HG03060 (cell line): Measurements from ENCODE around the gene PPP4R3B.

ENCODE experiments used
- ATAC-seq: cut with Tn5 transposase; IDR thresholded peaks from one replicate; pipeline ENCODE4 v1.9.1; 2021; ENCODE audit warnings: low read depth, moderate number of reproducible peaks; ENCODE audit not compliant: unreplicated experiment

Gene PPP4R3B

DNA sequence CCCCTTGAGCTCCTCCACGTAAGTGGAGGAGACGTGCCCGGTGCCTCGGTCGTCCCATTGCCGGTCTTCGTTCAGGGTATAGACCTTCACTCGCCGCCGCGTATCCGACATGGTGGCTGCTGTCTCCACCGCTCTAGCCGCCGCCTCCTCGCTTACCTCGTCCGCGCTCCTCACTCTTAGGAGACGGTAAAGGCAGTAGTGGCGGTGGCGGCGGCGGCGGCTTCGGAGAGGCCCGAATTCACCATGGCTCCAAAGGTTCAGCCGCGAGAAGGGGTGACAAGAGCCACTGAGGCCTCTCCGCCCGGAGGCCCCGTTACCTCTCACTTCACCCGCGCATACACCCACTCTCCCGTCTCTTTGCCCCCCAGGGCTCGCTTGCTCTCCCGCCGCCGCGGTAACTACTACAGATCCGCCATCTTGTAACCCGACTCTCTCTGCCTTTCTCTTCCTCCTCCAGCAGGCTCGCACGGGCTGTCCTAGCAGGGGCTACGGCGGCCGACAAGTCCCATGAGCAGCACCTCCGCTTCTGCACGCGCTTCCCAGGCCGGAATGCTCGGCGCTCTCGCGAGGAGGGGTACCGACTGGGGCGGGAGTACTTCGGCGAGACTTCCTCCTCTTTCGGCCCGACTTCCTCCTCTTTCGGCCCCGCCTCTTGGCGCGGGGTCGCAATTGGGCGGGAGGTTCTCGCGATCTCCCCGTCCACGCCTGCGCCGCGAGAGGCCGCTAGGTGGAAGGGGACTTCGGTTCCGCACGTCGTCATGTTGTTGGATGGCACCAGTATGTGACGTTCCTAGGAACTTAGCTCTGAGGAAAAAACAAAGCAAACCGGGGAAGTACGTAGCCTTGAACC, at the start of gene PPP4R3B:
PPP4R3B (minus strand) TSS at position 448 of the 850 bp plus-strand sequence; CDS start at position 111, 337 bp downstream.
- ATAC-seq = peak; percentile 59

DNA sequence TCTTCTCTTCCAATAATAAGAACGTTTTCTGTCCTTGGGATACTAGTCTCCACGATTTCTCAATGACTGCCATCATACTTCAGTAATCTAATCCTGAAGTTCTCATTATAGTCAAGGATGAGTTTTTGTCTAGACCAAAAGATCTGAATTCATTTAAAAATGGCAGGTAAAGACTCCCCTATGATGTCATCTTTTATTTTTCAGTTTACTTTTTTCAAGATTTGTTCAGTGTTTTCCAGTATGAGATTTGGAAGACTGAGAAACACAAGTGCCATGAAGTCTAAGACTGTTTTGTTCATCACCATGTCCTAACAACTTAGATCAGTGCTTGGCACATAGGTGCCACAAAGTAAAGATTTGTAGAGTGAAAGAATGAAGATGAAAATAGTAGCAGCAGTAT, 35.8 kb upstream of the PPP4R3B start:
- ATAC-seq = no peak

DNA sequence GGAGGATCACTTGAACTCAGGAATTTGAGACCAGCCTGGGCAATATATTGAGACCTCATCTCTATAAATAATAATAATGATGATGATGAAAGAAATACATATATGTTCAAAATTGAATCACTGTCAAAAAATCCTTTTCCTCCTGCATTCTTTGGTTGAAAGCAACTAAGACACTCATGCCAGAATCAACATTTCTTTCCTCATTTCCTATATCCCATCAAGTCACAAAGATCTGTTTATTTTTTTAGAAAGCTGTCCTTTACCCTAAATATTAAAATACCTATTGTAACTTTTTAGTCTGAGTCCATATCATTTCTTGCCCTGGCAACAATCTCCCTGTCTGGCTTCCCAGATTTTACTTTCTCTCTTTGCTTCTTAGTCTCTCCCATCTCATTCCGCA, 31.8 kb upstream of the PPP4R3B start:
- no peak for ATAC-seq

DNA sequence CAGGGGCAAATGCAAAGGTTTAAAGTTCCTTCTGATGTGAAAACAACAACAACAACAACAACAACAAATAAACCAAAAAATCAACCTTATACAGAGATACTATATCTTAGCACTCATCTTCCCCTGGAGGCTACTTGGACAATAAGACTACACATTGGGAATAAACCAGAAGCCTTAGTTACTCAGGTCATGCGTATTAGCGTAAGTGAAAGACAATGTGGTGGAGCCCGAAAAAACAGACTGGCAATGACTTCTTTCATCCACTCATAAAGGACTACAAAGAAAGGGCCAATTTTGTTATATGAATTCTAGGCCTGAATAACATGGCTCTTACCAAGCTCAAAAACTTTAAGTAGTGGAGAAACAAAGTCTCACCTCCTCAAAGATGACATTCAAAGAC, 19.4 kb upstream of the PPP4R3B start:
- ATAC-seq = no peak

DNA sequence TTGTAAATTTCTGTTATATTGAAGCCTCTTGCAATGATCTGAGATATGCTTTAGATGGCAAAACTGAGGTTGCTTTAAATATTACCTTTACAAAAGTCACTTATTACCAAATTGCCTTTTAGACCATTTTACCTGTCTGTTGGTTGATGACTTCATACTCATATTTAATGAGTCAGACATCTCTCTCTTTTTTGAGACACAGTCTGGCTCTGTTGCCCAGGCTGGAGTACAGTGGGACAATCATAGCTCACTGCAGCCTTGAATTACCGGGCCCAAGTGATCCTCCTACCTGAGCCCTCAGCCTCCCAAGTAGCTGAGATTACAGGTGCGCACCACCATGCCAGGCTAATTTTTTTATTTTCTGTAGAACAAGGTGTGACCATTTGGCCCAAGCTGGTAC, 11.5 kb upstream of the PPP4R3B start:
- no peak for ATAC-seq

DNA sequence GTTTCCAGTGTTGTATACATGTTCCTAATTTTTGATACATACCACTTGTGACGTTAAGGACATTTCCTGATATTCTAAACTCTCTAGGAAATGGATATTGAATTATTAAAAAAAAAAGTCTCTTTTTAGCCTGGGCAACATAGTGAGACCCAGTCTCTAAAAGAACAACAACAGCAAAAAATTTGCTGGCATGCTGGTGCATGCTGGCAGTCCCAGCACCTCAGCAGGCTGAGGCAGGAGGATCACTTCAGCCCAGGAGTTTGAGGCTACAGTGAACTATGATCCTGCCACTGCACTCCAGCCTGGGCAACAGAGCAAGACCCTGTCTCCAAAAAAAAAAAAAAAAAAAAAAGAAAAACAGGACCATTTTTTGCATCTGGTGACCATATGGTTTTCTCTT, 10.5 kb upstream of the PPP4R3B start:
- ATAC-seq = no peak

DNA sequence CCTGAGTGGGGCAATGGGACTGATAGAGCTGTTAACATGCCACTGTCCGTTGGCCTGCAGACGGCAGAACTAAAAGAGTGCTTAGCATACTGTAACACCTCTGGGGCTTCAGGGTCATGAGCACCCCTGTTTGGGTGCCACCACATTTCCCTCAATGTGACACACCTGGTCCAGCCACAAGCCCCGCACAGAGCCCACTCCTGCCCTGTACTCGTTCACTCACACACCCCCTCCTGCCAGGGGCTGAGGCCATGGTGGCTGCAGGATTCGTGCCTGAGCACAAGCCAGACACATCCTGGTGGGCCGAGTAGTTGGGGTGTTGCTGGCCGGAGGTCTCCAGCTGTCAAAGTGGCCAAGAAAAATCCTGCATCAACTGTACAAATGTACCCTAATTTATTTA, 4.4 kb upstream of the PPP4R3B start:
- no peak for ATAC-seq

DNA sequence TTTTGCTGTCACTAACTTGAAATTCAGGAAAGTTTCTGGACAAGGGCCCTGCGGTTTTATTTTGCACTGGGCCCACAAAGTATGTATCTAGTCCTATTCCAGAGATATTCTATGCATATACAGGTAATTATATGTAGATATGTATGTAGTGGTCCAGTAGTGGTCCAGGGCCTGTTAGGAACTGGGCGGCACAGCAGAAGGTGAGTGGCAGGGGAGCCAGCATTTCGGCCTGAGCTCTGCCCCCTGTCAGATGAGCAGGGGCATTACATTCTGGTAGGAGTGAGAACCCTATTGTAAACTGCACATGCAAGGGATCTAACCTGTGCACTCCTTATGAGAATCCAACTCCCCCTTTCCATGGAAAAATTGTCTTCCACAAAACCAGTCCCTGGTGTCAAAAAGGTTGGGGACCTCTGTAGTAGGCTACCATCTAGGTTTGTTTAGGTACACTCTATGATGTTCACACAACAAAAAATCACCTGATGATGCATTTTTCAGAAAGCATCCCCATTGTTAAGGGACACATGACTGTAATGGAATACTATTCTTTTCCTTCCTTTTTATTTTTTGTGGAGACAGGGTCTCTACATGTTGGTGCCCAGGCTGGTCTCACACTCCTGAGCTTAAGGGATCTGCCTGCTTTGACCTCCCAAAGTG, 2.8 kb upstream of the PPP4R3B start:
- ATAC-seq = no peak

DNA sequence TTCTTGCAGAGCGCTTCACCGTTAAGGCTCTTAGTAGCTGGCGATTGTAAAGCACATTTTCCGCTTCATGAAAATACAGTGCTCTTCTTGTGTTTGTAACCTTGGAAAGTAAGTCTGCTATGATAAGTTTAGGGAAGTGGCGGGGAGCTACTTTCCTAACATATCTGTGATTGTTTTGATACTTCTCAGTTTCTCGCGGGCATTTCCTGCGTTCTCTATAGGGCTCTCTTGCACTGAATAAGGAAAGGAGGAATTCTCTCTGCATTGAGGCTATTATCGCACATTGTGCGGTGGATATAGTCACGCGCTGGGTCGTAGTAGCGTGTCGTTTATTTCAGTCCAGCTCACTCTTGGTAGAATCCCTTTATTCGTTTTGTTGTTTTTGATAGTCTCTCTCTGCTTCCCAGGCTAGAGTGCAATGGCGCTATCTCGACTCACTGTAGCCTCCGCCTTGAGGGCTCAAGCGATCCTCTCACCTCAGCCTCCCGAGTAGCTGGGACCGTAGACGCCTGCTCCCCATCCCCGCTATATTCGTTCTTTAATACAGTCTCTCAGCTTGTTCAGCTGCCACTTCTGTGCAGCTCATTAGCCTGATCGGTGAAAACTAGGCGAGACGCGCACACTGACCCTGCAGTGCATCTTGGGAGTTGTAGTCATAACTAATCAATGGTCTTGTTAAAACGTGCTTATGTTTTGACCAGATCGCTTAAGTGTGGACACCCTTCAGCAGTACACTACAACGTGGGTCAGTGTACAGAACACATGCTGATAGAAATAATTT, 1.0 kb upstream of the PPP4R3B start:
- ATAC-seq = peak; percentile 31

DNA sequence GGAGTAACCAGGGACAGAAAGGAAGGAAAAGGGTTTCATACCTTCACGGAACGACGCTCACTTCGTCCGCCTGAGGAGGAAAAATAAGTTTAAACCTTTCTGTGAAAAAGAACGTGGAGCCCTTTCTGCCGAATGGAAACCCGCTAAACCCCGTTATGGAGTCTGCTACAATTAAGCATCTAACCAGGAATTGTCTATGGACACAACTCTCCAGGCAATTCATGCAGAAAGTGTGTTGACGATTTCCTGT, 528 bp upstream of the PPP4R3B start:
- no peak for ATAC-seq

DNA sequence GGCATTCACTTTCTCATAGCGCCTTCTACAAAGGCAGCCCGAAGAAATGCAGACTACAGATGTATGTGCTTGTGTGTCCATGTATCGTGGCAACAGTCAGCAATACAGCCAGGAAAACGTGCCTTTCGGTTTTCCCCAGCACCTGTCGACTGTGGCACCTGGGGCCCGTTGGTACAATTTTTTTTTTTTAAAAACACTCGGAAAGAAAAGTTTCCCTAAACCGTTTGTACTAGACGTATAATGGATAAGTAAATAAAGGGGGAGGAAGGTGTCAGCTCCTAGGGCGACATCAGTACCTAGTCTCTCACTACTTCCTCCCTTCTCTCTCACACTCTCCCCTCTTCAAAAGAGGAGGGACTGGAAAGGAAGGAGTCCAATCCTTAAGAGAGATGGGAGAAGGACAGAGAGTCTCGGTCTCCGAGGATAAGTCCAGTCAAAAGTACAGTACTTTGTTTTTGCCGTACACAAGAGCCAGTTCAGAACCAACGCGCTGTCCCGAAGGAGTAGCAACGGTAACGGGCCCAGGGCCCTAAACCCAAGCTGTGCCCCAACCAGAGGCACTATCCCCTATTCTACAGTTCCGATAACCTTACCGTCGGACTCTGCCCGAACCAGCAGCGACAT, 759 bp downstream of the PPP4R3B start:
- ATAC-seq = no peak

DNA sequence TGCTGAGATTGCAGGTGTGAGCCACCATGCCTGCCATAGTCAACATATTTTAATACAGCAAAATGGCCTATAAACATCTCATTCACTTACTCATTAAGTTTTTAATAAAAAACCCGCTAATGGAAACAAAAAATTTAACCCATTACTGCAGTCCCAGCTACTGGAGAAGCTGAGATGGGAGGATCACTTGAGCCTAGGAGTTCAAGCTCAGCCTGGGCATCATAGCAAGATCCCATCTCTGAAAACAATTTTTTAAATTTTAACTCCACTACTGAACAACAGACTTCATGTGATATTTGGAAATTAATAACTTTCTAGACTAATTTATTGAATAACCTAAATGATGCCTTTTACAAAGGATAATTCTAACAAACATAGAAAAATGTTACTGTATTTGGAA, 5.4 kb downstream of the PPP4R3B start:
- ATAC-seq = no peak

DNA sequence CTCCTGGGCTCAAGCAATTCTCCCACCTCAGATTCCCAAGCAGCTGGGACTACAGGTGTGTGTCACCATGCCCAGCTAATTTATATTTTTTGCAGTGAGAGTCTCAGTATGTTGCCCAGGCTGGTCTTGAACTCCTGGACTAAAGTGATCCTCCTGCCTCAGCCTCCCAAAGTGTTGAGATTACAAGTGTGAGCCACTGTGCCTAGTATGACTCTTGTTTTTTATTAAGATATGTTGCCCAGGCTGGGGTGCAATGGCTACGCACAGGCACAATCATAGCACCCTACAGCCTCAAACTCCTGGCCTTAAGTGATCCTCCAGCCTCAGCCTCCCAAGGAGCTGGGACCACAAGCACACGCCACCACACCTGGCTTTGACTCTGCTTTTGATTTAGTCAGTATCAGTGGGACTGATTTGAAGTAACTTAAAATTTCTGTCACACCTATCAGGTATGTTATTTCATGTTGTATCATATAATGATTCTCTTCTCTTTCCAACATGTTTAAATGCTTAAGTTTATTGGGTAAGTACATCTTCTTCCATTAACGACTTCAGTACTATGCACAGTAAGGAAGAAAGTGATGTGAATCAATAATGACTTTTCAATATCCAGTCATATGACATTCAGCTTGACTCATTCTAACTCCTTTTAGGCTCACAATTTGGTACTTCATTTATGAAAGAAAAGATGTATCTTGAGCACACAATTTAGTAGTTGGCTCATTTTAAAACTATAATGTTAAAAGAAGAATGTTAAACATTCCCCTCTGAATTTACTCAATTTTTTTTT, 6.3 kb downstream of the PPP4R3B start:
- ATAC-seq = no peak

DNA sequence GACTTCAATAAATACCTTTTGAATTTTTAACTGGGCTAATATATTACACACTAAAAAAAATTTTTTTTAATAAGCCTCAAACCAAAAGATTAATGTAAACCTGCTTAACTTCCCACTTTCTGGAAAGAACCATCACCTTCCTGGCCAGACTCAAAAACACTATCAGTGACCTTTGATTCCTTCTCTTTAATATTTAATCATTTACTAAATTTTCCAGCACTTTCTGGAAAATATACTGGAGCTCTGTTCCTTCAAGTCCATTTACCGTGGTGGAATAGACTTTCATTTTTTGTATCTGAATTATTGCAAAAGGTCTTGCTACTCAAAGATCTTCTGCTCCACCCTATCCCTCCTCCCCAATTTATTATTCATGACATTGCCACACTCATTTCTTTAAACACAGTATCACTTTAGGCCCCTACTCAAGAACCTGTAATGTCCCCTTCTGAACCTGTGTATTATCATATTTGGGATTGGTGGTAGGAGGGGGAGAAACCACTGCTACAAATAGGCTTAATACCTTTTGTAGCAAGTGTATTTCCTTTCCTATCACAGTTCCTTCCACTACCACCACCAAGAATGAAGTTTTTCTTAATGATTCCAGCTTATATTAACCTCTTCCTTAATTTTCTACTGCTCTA, 7.4 kb downstream of the PPP4R3B start:
- no peak for ATAC-seq

DNA sequence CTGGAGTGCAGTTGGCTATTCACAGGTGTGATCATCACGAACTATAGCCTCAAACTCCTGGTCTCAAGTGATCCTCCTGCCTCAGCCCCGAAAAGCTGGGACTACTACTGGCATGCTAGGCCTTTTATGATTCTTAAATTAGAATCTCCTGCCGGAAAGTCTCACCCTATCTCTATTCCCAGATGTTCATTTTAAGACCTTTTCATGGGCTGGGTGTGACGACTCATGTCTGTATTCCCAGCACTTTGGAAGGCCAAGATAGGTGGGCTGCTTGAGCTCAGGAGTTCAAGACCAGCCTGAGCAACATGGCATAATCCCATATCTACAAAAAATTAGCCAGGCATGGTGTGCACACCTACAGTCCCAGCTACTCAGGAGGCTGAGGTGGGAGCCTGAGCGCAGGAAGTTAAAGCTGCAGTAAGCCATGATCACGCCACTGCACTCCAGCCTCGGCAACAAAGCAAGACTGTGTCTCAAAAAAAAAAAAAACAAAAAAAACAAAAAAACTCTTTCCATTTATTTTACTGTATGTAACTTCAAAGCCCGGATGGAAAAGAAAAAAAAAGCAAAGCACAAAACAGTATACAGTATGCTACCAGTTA, 8.1 kb downstream of the PPP4R3B start:
- no peak for ATAC-seq

DNA sequence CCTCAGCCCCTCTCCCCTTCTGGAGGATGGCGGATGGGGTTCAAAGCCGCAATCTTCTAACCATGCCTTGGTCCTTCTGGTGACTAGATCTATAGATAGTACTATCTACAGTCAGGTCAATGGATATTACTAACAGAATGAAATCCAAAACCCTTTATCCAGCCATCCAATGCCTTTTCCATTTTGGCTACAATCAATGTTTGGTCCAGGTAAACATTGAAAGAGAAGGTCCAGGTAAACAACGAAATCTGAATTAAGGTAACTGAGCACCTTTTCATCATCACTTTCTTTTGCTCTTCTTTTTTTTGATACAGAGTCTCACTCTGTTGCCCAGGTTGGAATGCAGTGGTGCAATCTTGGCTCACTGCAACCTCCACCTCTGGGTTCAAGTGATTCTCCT, 9.7 kb downstream of the PPP4R3B start:
- ATAC-seq = no peak

DNA sequence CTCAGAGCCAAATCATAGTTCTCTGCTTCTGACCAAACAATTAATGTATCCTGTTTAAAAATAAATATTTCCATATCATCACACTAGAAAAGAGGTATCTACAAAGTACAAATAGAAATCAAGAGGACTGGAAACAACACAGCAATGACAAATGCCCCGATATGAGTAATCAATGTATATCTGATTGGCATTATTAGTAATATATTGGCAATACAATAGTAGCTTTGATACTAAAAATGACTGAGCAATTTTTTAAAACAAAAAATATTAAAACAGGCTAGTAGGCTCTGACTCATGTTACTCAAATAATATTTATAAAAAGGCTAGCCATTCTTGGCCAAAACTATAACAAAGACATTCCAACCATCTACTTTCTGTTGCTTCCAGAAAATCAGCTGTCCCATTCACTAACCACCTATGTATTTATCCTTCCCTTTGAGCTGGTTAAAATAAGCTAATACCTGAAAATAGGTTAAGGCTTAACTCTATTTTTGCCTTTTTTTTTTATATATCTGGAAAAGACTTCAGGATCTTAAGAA, 13.3 kb downstream of the PPP4R3B start:
- no peak for ATAC-seq

DNA sequence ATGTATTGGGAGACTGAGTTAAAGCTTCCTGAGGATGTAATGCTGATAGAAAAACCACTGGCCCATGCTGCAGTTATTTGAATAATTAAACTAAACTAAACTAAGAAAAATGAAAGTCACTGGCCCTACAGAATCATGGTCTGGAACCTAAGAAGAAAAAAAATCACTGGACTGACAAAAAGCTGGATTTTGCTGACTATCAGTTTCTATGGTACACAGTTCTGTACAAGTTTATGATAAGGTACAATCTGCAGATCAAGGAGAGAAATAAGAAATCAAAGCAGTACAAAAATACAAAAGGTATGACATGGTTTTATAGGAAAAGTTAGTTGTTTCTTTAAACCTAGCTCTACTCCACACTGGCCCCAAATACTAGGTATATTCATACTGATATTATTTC, 15.6 kb downstream of the PPP4R3B start:
- ATAC-seq = no peak

DNA sequence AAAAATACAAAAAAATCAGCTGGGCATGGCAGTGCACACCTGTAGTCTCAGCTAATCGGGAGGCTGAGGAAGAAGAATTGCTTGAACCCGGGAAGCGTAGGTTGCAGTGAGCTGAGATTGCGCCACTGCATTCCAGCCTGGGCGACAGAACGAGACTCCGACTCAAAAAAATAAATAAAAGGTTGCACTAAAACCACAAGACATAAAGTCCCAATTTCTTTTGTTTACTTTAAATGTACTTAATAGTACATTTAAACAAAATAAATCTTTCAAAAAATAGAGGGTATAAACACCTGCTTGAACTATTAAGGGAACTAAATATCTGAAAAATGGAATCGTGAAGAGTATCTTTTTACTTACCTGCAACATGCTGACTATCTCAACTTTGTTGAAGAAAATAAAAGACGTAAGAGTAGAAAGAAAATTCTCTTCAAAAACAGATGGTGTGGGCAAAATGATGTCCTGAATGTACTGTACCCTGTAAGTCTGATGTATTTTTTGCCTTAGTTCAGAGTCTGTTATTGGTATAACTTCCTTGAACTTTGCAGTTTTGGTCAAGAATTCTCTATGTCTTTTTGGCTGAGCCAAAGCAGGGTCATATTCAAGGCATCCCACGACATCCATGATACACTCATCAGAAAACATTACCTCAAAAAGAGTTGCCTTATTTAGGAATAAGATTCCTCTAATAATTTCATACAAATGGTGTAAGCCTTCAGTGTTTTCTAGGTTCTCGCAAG, 19.2 kb downstream of the PPP4R3B start:
- ATAC-seq = no peak
